A549 (cell line): ENCODE measurements around the gene MIPOL1.

ENCODE experiments used
- EP300 ChIP-seq, 2 experiments: fragments of >200 bp; sonication (Bioruptor Twin); formaldehyde crosslinking; IDR thresholded peaks; 2 replicates in 1 of 2; 3 replicates in 1 of 2; pipeline ENCODE4 v1.6.1; 2016 to 2017
- TF ChIP-seq, protein P1 (sequence below): fragments of >200 bp; sonication (Bioruptor Twin); formaldehyde crosslinking; IDR thresholded peaks from 3 replicates; pipeline ENCODE4 v1.5.1; 2016

DNA sequence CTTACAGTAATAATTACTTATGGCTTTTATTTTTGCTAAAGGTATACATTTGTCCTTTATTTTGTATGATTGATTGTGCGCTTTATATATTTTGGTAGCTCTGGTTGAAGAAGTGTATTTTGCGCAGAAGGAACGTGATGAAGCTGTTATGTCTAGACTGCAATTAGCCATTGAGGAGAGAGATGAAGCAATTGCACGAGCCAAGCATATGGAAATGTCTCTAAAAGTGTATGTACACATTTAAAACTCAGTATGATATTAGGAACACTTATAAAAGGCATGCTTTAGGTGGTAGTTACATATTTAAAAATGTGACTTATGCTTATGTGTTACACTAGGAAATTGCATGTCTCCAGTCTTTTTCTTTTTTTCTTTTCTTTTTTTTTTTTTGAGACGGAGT, 87.5 kb downstream of the MIPOL1 start:
- no peak for TF ChIP-seq EP300 (IDR thresholded peaks at IDR 0.05)
- TF ChIP-seq, protein P1, sequence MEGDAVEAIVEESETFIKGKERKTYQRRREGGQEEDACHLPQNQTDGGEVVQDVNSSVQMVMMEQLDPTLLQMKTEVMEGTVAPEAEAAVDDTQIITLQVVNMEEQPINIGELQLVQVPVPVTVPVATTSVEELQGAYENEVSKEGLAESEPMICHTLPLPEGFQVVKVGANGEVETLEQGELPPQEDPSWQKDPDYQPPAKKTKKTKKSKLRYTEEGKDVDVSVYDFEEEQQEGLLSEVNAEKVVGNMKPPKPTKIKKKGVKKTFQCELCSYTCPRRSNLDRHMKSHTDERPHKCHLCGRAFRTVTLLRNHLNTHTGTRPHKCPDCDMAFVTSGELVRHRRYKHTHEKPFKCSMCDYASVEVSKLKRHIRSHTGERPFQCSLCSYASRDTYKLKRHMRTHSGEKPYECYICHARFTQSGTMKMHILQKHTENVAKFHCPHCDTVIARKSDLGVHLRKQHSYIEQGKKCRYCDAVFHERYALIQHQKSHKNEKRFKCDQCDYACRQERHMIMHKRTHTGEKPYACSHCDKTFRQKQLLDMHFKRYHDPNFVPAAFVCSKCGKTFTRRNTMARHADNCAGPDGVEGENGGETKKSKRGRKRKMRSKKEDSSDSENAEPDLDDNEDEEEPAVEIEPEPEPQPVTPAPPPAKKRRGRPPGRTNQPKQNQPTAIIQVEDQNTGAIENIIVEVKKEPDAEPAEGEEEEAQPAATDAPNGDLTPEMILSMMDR, result no peak
